Psoas muscle (tissue), 8 donors: ENCODE results near the gene TMEM150B. TPM values are rescaled to one million over a fixed set of nuclear protein-coding genes. Genes with fewer than 3 reads are reported as not detected.

Source experiments
- ATAC-seq, 4 donors: fragments of 200-7000 bp; cut with Tn5 transposase; one replicate each; pipeline ENCODE4 v1.9.1; 2020; ENCODE audit warnings: moderate library complexity in 3 of 4, mild to moderate bottlenecking in 2 of 4
- DNase-seq, 2 donors: peaks; one replicate each; pipeline ENCODE4 v3.0.0-alpha.2; 2020
- H3K27ac ChIP-seq: fragments of 200-600 bp; one replicate; pipeline ENCODE4 v1.8.0; 2022
- H3K27me3 ChIP-seq, 3 donors: fragments of 200-600 bp in 1 of 3; one replicate each; pipeline versions ENCODE4 v1.6.1 to v1.8.0; 2013 to 2022; ENCODE audit warnings: low read length in 2 of 3, mild to moderate bottlenecking in 2 of 3, moderate library complexity in 1 of 3; ENCODE audit not compliant: insufficient read depth in 3 of 3
- H3K36me3 ChIP-seq, 2 donors: fragments of 200-600 bp in 1 of 2; one replicate each; pipeline versions ENCODE4 v1.6.1 to v1.8.0; 2013 to 2022; ENCODE audit warnings: low read depth in 1 of 2, mild to moderate bottlenecking in 1 of 2, moderate library complexity in 1 of 2; ENCODE audit not compliant: insufficient read depth in 1 of 2
- H3K4me1 ChIP-seq: fragments of 200-600 bp; one replicate; pipeline ENCODE4 v1.8.0; 2022
- H3K4me3 ChIP-seq: fragments of 200-600 bp; one replicate; pipeline ENCODE4 v1.8.0; 2022; ENCODE audit warnings: mild to moderate bottlenecking
- H3K9me3 ChIP-seq: fragments of 200-600 bp; one replicate; pipeline ENCODE4 v1.8.0; 2022
- CTCF ChIP-seq: fragments of 200-600 bp; IDR thresholded peaks from one replicate; pipeline ENCODE4 v1.8.0; 2022; ENCODE audit warnings: antibody characterized with exemption
- WGBS, 3 donors: extraction: QIAGEN DNeasy Blood & Tissue Kit; methylation state at CpG; one replicate each; pipeline versions ENCODE4 v1.1.6 to v1.1.7; 2013; 5-methylcytosine and 5-hydroxymethylcytosine counted together
- intact Hi-C, 2 donors: fragments of 100-400 bp; cut with DNase I; formaldehyde crosslinking; loops; one replicate each; pipeline versions ENCODE4 v1.11.0 to v1.14.2; 2022
- polyA plus RNA-seq, 3 donors: library from polyadenylated mRNA; stranded (reverse); fragments of 200-250 nt; gene quantifications; one replicate each; pipeline ENCODE4 v1.2.3, GENCODE V29; 2013
- total RNA-seq, 4 donors: library from RNA; stranded (reverse); fragmentation: NEBNext Ultra II Directional in 2 of 4; extraction: Animal tissue kit (Norgen Biotek cat#: 25700) in 2 of 4; gene quantifications; one replicate each; pipeline versions ENCODE4 v1.2.1 to v1.2.4, GENCODE V29; 2021 to 2023
- donor health status: healthy with polysubstance abuse.
- donor health status: DM: no; HTN: no; CAD: no; lungs with moderate emphysema.
- donor health status: Bipolar disorder and iron deficiency.
- donor health status: healthy.
- donor health status: DM: yes; HTN: yes; CAD: no.
- donor health status: DM: no; HTN: no; CAD: no.
- donor health status: DM: no; HTN: no; CAD: no.
- donor health status: DM: yes; HTN: yes; CAD: no.

The TMEM150B gene
- total and polyA plus RNA-seq, 7 donors, result 0.08 to 1.1 (median 0.38) TPM

GRCh38 chr19:55319785-55320184, 5.4 kb downstream of the TMEM150B start:
- no peak for TF ChIP-seq CTCF
- Histone ChIP-seq H3K9me3 (no peaks in the 10 kb centered on the region), H3K4me3 (no peak overlapping the region), H3K36me3 (no peaks in the 10 kb centered on the region), H3K4me1 (no peaks in the 10 kb centered on the region), H3K27me3 (peaks cover 0 to 6% (median 0%) of the 10 kb centered on the region in 3 donors), H3K27ac (no peak overlapping the region)
- peak; percentile 43 to 73 for DNase-seq
- 12 to 21% (median 15%) methylated on average over 21 of the region's 21 CpGs for WGBS, 3 donors
- intact Hi-C loops, result no loop called here
- ATAC-seq, result peak; percentile 48 to 96 (median 78)

- Histone ChIP-seq H3K36me3 (no peaks in the 10 kb centered on the region), H3K27me3 (peaks cover 0 to 6% (median 4%) of the 10 kb centered on the region in 3 donors), H3K4me1 (no peaks in the 10 kb centered on the region), H3K4me3 (no peak overlapping the region), H3K9me3 (no peaks in the 10 kb centered on the region), H3K27ac (no peak overlapping the region)
- ATAC-seq (no peak), DNase-seq (no peak)
- TF ChIP-seq CTCF, result no peak
- 71 to 75% (median 74%) methylated on average over 8 of the region's 8 CpGs for WGBS, 3 donors
- intact Hi-C loops, result no loop called here
These were observed 8.5 kb downstream of the TMEM150B start for GRCh38 chr19:55316646-55317045.

GRCh38 chr19:55315956-55316525, 9.1 kb downstream of the TMEM150B start:
- ATAC-seq (no peak), DNase-seq (no peak)
- H3K27ac ChIP-seq, result no peak overlapping the region
- no peaks in the 10 kb centered on the region for H3K36me3 ChIP-seq
- H3K4me3 ChIP-seq, result no peak overlapping the region
- no peak for TF ChIP-seq CTCF
- H3K9me3 ChIP-seq, result no peaks in the 10 kb centered on the region
- peaks cover 0 to 6% (median 4%) of the 10 kb centered on the region in 3 donors for H3K27me3 ChIP-seq
- intact Hi-C loops, result no loop called here
- 70 to 80% (median 75%) methylated on average over 13 of the region's 13 CpGs for WGBS, 3 donors
- H3K4me1 ChIP-seq, result no peaks in the 10 kb centered on the region

- H3K4me1 ChIP-seq, result no peaks in the 10 kb centered on the region
- intact Hi-C loops, result no loop called here
- H3K4me3 ChIP-seq, result no peak overlapping the region
- ATAC-seq (no peak), DNase-seq (no peak)
- peaks cover 0 to 6% (median 4%) of the 10 kb centered on the region in 3 donors for H3K27me3 ChIP-seq
- no peaks in the 10 kb centered on the region for H3K36me3 ChIP-seq
- 86 to 92% (median 88%) methylated on average over 8 of the region's 8 CpGs for WGBS, 3 donors
- no peak overlapping the region for H3K27ac ChIP-seq
- no peaks in the 10 kb centered on the region for H3K9me3 ChIP-seq
- TF ChIP-seq CTCF, result no peak
These were observed 10.7 kb downstream of the TMEM150B start for GRCh38 chr19:55314396-55314795.
